ENCODE results near the gene SPINT4.
"Not testable (repeated sequence)": the region's sequence is repeated elsewhere in the genome, so short reads cannot be mapped to it uniquely, and the experiment has no call there.

Gene SPINT4

DNA sequence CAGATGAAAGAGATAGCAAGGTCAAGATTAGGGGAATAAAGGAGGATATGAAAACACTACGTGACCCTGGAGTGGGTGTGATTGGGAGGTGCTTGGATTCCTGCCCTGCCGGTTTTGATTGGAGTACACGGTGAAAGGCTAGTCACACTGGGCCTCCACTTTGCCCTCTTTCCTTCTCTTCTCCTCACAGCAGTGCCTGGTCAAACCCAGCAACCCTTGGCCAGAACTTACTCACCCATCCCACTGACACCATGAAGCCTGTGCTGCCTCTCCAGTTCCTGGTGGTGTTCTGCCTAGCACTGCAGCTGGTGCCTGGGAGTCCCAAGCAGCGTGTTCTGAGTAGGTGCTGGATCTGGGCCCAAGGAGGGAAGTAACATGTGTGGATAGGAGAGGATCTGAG is 20.3 kb upstream of the SPINT4 start, which contains the start of gene WFDC13:
TSS of gene WFDC13 (plus strand) at position 166 of the 400 bp plus-strand sequence. CDS start at position 252, 86 bp downstream.
- Histone ChIP-seq H3K36me3 (no peaks in the 10 kb centered on the region), H3K4me1 (no peaks in the 10 kb centered on the region), H3K9me3 (no peaks in the 10 kb centered on the region), H3K4me3 (ENCODE audit: low read depth, low read length) (no peak within 1 kb of the TSS), H3K27me3 (peaks cover 14% of the 10 kb centered on the region)
- TF ChIP-seq, protein P1, sequence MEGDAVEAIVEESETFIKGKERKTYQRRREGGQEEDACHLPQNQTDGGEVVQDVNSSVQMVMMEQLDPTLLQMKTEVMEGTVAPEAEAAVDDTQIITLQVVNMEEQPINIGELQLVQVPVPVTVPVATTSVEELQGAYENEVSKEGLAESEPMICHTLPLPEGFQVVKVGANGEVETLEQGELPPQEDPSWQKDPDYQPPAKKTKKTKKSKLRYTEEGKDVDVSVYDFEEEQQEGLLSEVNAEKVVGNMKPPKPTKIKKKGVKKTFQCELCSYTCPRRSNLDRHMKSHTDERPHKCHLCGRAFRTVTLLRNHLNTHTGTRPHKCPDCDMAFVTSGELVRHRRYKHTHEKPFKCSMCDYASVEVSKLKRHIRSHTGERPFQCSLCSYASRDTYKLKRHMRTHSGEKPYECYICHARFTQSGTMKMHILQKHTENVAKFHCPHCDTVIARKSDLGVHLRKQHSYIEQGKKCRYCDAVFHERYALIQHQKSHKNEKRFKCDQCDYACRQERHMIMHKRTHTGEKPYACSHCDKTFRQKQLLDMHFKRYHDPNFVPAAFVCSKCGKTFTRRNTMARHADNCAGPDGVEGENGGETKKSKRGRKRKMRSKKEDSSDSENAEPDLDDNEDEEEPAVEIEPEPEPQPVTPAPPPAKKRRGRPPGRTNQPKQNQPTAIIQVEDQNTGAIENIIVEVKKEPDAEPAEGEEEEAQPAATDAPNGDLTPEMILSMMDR (IDR thresholded peaks at IDR 0.05; ENCODE audit: low read depth, low read length): no peak
- DNase-seq: no peak

DNA sequence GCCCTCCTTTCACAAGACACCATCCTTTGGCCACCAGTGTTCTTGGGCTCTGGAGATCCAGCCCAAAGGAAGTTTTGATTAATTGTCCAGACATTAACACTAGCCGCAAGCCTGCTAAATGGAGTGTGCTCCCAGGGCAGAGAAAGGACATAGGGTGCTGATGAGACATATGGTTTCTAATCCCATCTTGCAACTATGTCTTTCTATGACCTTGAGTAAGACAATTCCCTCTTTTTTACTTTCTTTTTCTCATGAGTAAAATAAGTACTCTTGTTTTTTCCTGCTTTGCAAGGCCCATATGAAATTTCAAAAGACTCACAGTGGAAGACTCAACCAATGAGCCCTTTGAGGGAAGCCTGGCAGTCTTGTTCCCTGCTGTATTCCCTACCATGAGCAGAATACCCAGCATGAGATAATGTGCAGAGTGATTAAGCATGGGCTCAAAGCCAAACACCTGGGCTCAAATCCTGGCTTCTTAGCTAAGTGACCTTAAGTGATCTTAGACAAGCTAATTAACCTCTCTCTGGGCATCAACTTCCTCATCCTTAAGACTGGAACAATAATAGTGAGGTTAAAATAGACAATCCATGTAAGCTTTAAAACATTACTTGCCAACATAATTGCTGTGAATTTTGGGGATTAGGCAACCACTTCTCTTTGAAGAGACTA is 17.0 kb upstream of the SPINT4 start, which contains the start of gene WFDC10B:
TSS of gene WFDC10B (minus strand) at position 51 of the 669 bp plus-strand sequence. CDS start 19,027 bp downstream, outside the sequence.
- DNase-seq: no peak
- TF ChIP-seq, protein P1 (IDR thresholded peaks at IDR 0.05; ENCODE audit: low read depth, low read length): no peak
- no peaks in the 10 kb centered on the region for H3K4me1 ChIP-seq
- H3K27me3 ChIP-seq: peaks cover 7% of the 10 kb centered on the region
- no peaks in the 10 kb centered on the region for H3K36me3 ChIP-seq
- H3K4me3 ChIP-seq (ENCODE audit: low read depth, low read length): no peak within 1 kb of the TSS
- H3K9me3 ChIP-seq: no peaks in the 10 kb centered on the region

DNA sequence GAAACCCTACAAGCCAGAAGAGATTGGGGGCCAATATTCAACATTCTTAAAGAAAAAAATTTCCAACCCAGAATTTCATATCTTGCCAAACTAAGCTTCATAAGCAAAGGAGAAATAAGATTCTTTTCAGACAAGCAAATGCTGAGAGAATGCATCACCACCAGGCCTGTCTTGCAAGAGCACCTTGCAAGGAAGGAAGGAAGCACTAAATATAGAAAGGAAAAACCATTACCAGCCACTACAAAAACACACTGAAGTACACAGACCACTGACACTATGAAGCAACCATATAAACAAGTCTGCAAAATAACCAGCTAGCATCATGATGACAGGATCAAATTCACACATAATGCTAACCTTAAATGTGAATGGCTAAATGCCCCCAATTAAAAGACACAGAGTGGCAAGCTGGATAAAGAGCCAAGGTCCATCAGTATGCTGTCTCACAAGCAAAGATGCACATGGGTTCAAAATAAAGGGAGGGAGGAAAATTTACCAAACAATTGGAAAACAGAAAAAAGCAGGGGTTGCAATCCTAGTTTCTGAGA is 5.9 kb upstream of the SPINT4 start:
- not testable (repeated sequence) for DNase-seq; H3K4me3 ChIP-seq (ENCODE audit: low read depth, low read length); H3K27me3 ChIP-seq; H3K9me3 ChIP-seq; H3K4me1 ChIP-seq; H3K36me3 ChIP-seq

DNA sequence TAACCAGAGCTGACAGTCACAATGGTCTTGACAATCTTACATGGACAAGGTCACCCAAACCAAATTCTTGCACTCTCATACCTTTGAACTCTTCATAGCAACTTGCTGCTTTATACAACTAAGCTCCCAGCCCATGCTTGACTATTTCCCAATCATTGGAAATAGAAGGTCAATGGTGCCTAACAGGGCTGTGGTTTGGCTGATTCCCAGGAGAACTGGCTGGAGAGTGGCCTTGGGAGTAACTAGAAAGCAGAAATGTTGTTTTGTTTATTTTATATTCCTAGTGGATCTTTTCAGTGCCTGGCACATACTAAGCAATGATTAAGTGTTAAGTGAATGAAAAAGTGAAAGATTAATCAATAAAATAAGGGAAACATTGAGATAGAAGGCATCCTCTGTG is 3.0 kb downstream of the SPINT4 start:
- TF ChIP-seq, protein P1 (IDR thresholded peaks at IDR 0.05; ENCODE audit: low read depth, low read length): no peak
- DNase-seq: no peak
- no peaks in the 10 kb centered on the region for H3K27me3 ChIP-seq

DNA sequence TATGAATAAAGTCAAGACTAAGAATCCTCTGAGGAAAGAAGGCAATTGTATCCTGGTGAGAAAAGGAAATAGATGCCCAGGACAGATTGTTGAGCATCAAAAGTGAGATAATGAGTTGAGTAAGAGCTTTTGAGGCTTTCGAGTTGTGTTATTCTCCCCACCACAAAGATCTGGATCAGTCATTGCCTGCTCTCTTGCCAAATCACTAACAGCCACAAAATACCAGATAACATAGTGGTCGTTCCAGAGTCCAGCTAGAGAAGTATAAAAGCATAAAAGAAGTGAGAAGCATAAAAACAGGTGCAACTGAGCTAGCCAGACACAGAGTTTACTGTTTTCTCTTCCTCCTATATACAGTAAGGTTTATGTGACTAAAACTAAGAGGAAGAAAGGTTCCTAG is 4.9 kb downstream of the SPINT4 start:
- Histone ChIP-seq H3K9me3 (no peaks in the 10 kb centered on the region), H3K4me1 (no peaks in the 10 kb centered on the region), H3K4me3 (ENCODE audit: low read depth, low read length) (no peak overlapping the region), H3K27me3 (no peaks in the 10 kb centered on the region), H3K36me3 (no peaks in the 10 kb centered on the region)
- TF ChIP-seq, protein P1 (IDR thresholded peaks at IDR 0.05; ENCODE audit: low read depth, low read length): no peak
- DNase-seq: no peak

More for the DNA sequence above, 3.0 kb downstream of the SPINT4 start:
- no peaks in the 10 kb centered on the region for H3K4me1 ChIP-seq
- no peaks in the 10 kb centered on the region for H3K36me3 ChIP-seq
- no peaks in the 10 kb centered on the region for H3K9me3 ChIP-seq
- no peak overlapping the region for H3K4me3 ChIP-seq (ENCODE audit: low read depth, low read length)

DNA sequence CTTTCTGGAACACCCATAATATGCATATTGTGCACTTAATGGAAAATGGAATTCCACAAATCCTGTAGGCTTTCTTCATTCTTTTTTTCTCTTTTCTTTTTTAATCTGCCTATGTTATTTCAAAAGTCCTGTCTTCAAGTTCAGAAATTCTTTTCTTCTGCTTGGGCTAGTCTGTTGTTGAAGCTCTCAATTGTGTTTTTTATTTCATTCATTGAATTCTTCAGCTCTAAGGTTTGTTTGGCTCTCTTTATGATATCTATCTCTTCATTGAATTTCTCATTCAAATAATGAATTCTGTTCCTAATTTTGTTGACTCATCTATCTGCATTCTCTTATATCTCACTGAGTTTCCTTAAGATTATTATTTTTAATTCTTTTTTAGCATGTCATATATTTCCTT is 10.1 kb downstream of the SPINT4 start:
- H3K4me1 ChIP-seq: no peaks in the 10 kb centered on the region
- no peaks in the 10 kb centered on the region for H3K27me3 ChIP-seq
- DNase-seq: no peak
- H3K9me3 ChIP-seq: no peaks in the 10 kb centered on the region
- no peak overlapping the region for H3K4me3 ChIP-seq (ENCODE audit: low read depth, low read length)
- TF ChIP-seq, protein P1 (IDR thresholded peaks at IDR 0.05; ENCODE audit: low read depth, low read length): no peak
- no peaks in the 10 kb centered on the region for H3K36me3 ChIP-seq

All from BE2C (cell line).